Measurements from ENCODE around the gene FBXO9.

The FBXO9 gene

DNA sequence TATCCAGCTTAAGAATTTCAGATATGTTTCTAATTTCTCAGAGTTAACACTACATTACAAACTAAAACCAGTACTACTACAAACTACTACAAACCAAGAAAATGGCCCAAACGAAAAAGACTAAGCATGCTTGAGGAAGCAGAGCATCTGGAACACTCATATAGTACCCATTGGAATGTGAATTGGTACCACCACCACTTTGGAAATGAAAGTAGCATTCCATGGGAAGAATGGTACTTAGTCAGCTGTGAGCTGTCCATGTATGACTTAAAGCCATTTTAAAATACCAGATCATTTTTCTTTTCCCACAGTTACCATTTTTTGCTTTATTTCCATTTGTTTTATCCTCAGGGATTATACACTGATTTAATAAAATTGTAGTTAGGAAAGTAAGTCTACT lies 30.5 kb downstream of the FBXO9 start:
- no peak for DNase-seq

DNA sequence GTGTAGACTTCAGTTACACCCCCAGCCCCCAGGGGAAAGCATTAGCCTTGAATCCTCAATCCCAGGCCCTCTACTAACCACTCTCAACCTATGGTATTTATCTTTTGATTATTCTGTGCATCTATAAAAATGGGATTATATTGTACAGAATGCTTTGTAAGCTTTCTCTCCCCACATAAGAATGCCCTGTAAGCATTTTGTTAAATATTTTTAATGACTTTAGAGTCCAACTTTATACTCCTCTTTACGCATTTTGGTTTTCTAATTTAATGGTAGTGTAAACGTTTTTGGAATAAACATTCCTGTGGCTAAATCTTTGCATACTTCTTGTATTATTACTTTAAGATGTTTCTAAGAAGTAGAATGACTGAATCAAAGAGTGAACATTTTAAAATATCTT lies 35.4 kb downstream of the FBXO9 start:
- DNase-seq: no peak

DNA sequence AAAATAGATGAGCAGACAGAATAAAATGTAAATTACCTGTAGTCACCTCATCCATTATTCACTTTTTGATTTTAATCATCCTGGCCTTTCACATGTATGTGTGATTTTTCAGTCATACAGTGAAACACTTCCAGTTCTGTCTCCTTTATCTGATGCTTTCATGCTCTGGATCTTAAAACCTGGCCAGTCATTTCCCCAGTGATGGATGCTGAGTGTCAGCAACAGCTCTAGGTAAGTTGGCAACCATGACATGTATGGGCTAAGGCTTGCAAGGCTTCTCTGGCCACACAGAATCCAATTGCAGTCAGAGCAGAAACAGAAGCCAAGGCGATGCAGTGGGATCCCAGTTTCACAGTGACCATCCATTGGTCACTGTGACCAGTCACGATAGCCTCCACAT lies 35.8 kb downstream of the FBXO9 start:
- no peak for DNase-seq

DNA sequence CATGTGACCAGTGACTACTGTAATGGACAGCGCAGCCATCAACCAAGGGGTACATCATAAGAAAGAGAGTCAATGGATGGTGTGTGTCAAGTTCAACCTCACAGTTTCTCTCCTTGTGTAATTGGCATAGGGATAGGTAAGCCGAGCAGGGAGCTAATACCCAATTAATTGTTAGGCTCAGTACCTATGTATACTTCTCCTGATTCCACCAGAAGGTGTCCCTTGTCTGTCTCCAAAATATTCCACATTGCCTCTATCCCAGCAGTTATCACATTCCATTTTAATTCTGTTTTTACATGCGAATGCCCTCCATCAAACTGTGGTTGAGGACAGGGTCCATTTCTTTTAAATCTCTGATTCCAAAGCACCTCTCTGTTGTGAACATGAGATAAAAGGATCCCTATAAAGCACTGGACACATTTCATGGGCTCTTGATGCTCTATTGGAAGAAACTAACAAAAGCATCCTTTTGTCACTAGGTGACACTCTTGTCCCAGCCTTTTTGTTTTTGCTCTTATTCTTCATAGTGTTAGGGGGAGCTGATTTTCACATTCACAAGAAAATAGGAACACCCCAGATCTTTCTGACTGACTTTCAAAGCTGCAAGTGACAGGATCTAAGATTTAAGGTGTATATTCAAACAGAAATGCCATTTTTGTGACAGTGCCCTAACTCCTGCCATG lies 38.9 kb downstream of the FBXO9 start:
- DNase-seq: no peak

DNA sequence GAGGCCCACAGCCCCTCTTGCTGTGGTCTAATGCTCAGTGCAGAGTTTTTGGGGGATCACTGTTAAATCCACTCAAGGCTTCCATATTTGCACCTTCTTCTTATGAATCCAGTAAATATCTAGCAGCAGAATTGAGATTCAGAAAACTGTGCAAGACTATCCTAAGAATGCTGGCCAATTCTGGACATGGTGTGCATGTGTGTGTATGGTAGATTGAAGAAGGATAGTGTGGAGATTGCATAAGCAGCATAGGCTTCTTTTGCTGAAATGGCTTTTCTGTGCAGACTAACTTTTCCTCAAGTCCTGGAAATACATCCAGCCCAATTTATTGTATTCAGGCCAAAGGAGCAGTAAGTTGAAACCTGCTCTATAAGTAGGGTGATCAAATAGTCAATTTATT lies 39.7 kb downstream of the FBXO9 start:
- DNase-seq: no peak

DNA sequence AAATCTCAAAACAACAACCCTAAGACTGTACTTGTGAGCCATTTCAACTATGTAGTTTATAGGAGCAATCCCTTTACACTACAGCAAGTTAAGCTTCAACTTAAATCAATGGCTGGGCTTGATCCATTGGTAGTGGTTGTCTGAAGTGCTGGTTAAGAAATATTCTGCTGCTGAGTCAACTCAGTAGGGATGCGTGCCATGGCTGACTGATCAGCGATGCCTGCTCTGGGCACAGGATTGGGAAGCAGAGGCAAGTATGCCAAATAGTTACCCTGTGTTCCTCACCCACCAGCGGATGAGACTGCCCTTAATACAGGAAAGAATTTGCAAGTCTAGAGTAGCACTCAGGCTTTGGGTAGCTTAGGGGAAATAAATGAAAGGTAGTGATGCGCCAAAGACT lies 41.9 kb downstream of the FBXO9 start:
- no peak for DNase-seq

DNA sequence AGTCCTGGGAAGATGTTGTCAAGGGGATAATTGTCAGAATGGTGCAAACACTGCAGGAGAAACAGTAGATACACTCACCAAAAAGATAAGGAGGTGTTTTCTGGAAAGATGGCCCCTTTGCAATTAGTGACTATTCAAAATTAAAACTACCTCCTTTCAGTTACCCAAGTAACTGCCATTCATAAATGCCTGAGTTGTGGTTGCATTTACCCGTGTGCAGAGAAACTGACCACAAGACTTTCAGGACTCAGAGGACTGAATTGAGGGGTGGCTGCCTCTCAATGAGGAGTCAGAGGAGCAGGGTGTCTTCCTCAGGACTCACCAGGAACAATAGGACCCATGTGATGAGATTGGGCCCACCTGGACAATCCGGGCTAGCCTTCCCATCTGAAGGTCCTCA lies 44.4 kb downstream of the FBXO9 start:
- no peak for DNase-seq

DNA sequence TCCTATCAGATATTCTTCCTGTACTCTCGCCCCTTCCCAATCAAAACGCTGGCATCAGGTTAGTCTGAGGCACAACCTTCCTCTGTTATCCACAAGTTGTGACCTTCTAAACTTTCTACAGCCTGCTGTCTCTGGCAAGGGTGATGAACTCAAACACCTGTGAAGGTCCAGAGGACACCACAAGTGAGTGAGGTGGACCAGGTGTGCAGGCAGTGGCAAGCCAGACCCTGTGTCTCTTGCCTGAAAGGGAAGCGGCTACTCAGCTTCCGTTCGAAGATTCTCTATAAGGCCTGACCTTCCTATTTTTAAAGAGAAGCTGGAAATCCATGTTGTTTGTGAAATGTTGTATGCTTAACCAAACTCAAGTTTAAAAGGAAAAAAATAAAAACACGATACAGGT lies 46.7 kb downstream of the FBXO9 start:
- no peak for DNase-seq

DNA sequence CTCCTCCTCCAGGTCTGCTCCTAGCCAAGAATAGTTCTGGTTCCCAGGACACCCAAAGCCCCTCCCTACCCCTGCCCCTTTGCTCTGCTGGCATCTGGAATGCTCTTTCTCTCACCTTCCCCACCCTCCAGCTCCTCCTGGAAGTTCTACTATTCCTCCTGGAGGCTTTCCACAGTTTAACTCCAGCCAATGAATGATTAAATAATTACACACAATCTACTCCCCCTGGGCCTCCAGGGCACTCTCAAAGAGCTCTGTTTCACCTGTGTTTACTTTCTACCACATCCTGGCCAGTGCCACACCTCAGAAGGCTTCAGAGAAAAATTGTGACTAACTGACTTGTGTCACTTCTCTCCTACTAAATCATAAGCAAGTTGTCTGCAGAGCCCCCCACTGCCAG lies 47.2 kb downstream of the FBXO9 start:
- no peak for DNase-seq

DNA sequence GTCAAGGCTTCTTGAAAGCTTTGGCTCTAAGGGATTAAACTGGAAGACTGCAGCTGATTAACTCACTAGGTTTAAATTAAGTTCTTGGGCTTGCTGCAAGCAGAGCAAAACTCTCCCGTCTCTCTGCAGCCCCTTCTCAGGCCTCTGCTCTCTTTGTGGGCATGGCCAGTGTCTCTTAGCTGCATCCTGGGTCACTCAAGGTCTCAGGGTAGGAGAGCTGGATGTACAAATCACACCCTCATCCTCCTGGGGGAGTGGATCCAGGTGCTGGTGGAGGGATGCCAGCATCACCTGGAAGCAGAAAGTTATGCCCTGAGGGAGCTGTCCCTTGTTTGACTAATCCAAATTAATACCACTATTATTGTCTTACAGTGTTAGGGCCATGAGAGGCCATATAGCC lies 47.7 kb downstream of the FBXO9 start:
- DNase-seq: no peak

DNA sequence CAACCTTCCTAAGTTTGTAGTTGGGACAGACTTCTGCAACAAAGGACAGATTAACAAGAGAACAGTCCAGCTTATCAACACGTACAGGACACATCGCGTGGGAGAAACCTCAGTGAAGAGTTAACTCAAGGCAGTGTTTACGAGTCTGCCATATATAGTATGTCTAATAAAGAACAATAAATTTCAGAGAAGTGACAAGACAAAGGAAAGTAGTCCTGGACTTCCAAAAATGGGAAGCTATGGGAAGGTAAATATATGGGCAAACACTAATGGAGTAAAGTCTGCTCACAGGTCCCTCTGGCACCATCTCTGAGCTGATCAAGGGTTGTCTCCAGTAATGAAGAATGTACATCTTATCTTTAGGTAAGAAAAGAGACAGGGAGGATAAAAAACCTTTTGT lies 48.5 kb downstream of the FBXO9 start:
- no peak for DNase-seq

DNA sequence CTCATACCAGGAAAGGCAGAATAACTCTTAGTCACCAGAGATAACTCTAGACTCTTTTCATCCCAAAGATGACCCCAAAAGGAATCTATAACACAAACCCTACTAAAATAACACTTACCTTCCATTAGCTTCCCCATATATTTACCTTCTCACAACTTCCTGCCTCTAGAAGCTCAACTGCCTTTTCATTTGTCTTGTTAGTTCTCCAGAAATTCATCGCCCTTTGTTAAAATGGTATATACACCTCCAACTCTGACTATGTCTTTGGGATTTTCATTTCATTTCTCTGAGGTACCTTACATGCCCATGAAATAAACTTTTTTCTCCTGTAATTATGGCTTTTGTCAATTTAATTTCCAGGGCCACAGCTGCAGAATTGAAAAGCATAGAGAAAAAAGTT lies 49.9 kb downstream of the FBXO9 start:
- no peak for DNase-seq

DNA sequence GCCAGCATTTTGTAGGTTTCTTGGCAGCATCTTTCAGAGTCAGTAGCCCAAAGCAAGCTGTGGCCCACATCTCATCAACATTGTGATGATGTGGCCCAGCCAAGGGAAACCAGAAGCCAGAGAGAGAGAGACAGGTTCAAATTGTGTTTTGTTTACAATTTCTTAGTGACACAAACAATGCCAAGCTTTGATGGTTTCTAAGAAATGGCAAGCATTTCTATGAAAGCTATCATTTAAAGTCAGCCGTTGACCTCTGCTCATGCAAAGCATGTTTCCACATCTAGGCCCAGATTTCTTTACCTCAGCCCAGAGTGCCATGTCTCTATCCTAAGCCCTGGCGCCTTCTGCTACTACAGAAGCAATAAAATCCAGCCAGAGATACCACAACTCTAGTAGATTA lies 50.5 kb downstream of the FBXO9 start:
- DNase-seq: no peak

DNA sequence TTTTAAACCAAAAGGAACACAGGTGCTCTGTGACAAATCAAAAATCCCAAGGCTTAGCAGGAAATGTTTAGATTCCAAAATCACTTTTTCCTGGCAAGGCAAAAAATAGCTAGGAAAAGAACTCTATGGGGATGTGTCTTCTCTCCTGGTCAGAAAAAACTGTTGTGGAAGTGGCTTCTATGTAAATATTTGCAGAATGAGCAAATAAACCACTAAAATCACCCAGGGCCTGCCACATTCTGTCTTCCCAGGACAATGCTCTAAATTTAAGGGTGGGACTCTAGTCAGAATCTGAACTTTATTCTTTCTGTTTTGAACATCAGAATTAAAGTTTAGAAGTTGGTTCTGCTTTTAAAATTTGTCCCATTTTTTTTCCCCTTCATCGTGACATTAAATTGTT lies 54.1 kb downstream of the FBXO9 start:
- no peak for DNase-seq

DNA sequence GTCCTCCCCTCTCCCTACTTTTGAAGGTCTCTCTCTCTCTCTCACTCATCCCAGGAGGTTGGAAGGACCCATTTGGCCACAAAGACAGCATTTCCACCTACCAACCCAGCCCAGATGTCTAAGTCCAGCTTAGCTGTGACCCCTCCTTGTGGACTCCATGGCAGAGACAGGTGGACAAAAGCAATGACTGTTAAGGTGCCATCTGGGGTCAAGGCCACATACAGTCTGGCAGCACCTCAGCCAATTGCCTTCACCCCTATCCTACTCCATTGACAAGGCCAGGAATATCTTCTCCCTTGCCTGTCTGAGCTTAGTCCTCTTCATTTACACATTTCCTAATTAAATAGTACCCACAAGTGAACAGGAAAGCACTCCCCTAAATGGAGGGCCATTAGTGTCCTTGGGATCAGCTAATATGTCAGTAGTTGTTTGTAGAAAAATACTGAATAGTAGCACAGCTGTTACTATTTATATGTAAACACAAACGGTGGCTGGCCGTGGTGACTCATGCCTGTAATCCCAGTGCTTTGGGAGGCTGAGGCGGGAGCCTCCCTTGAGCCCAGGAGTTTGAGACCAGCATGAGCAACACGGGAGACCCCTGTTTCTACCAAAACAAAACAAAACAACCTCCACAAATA lies 54.7 kb downstream of the FBXO9 start:
- DNase-seq: no peak

DNA sequence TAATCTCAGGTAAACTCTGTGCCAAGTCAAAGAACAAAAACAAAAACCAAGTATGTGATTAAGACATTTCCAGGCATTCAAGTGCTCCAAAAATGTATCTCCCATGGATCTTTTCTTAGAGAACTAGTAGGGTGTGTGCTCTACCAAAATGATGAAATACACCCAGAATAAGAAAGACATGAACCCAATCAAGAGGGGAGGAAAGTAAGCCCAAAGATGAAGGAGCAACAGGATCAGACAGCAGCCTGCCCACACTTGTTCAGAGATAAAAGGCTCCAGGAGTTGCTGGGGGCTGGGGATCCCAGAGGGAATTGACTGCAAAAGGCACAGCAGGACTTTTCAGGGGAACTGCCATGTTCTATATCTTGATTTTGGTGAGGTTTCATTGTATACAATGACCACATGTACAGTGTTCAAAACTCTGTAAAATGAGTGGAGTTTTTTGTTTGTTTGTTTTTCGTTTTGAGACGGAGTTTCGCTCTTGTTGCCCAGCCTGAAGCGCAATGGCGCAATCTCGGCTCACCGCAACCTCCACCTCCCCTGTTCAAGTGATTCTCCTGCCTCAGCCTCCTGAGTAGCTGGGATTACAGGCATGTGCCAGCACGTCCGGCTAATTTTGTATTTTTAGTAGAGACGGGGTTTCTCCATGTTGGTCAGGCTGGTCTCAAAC lies 59.1 kb downstream of the FBXO9 start:
- no peak for DNase-seq

DNA sequence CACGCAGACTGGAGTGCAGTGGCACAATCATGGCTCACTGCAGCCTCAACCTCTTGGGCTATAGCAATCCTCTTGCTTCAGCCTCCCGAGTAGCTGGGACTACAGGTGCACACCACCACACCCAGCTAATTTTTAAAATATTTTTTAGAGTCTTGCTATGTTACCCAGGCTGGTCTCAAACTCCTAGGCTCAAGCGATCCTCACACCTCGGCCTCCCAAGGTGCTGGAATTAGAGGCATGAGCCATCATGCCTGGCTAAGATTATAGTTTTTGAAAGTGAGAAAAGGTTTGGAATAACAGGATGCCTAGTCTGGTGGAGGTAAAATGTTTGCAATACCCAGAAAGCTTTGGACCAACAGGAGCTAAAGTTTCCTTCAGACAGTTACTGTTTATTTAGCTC lies 60.1 kb downstream of the FBXO9 start:
- no peak for DNase-seq

DNA sequence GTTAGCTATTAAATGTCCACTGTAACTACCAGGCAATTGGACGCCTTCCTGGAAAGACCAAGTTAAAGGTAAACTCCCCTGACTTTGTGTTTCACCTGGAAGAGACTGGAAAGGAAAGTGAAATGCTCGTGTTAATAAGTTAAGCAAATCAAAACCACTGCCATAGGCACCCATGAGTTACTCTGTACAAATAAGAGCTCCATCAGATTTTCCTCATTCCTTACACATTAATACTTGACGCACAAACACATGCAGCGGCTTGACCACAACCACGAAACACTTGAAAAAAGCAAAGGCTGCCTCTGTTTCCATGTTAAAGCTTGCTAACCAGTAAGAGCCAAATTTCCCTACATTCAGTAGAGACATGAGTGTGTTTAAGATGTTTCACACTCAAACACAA lies 63.6 kb downstream of the FBXO9 start:
- no peak for DNase-seq

DNA sequence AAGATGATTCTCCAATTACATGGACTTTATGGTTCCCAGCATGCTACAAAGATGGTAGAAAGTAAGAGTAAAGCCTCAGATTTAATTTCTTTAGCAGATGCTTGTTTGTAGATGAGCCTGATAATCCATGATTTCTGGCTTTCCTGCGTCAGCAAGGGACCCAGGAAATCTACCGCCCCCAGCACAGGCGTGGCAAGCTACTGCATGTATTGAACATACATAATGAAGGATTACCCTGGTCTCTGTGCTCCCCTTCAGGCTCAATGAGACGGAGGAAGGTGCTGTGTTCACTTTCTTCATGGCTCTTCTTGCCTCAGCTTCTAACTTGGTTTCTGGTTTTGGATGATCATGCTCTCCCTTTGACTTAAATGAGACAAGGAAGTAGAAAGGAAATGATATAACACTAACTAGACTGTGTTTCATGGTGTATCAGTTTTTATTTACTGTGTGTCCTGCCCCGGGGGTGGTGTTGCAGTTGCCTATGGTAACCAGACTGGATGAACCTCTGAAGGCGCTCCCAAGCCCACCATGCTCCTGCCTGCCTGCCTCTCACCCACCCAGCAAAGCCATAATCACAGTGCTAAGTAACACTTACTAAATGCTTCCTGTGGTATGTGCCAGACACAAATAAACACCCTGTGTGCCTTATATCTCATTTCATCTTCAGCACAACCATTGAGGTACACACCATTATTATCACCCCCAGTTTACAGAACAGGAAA lies 65.5 kb downstream of the FBXO9 start:
- DNase-seq: no peak

DNA sequence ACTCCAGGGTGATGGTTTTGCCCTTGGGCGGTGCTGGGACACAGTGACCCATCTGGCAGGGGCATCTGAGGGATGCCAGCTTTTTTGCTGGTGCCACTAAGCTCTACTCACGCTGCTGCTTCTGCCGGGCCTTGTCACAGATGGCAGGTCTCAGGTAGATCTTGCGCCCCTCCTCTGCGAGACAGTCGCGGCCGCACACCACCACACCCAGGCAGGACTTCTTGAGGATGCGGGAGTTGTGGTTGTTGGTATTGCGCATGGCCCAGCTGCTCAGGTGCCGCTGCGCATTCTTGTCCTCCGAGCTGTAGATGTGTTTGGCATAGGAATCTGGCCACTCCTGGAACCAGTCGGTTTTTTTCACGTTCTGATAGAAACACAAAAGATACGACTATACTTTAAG lies 68.8 kb downstream of the FBXO9 start:
- no peak for DNase-seq

DNA sequence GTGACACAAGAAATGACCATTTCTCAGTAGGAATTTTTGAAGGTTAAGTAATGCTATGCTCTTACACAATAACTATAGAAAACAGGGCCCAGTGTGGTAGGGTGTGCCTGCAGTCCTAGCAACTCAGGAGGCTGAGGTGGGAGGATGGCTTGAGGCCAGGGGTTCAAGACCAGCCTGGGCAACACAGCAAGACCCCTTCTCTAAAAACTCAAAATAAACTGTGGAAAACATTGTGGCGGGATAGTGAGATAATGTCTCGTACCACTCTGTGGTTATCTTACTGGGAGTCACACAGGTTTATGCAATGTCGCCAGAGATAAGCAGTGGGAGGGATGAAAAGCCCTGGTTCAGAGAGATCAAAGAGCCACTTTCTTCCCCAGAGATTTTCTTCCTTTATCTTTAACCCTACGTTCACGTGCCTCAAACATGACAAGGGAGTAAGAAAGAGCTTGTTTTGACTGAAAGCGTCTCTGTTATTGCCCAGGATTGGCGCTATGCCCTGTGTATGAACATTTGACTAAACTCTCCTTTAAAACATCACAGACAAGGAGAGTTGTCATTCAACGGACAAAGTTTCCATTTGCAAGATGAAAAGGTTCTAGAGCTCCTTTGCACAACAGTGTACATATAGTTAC lies 69.5 kb downstream of the FBXO9 start:
- DNase-seq: no peak

DNA sequence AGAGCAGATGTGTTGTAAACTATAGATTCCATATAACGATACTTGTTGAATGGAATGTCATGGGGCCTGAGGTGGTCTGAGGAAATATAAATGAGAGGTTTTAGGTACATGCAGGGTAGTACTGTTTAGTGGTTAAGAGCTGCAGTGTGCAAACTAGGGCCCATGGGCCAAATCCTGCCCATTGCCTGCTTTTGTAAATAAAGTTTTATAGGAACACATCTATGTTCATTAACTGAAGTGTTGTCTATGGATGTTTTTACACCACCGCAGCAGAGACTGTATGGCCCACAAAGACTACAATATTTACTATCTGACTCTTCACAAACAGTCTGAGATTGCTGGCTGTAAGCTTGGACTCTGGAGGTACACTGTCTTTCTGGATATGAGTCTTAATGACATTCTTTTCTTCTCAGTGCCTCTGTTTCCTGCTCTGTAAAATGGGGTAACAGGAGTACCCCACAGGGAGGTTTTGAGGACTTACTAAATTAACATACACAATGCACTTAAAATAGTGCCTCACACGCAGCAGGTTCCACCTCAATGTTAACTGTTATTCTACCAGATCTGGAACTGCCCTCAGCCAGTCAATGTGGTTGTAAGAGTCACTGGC lies 70.9 kb downstream of the FBXO9 start:
- no peak for DNase-seq

DNA sequence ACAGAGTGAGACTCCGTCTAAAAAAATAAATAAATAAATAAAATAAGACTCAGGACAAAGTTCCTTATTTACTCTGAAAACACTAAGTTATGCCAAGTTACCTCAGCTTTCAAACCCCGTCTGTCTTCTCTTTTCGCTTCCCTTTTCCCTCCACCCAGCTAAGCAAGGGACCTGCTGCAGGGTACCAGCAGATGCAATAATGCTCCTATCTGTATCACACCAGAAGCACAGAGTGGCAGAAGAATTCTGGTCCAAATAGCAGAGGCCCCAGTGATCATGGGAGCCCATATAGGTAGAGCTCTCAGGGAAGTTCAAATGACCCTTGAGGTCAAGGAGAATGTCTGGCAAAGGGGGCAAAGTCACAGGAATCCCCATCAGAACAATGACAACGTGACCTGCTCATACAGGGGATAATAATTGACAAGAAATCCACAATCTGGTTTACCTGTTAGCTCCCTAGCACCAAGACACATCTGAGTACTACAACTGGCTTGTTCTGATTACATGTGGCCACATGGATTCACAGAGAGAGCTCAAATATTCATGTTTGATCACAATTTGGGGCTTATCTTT lies 74.7 kb downstream of the FBXO9 start:
- DNase-seq: no peak
